ENCODE data around the gene SH2D3C. TPM values are rescaled to one million over a fixed set of nuclear protein-coding genes. Genes with fewer than 3 reads are reported as not detected.
"Not testable (repeated sequence)": the region's sequence is repeated elsewhere in the genome, so short reads cannot be mapped to it uniquely, and the experiment has no call there.

Gene SH2D3C
- total RNA-seq, 1 experiment from 2014 or later: not detected

GRCh38 chr9:127785023-127785932 is 6.8 kb upstream of the SH2D3C start:
- H3K9me3 ChIP-seq (replicated peaks): no peaks in the 10 kb centered on the region
- H3K36me3 ChIP-seq: peaks cover 45% of the 10 kb centered on the region
- peak; percentile 81 to 83 for DNase-seq (ENCODE audit: low read depth in 1 of 2, low spot score in 2 of 2)
- H3K4me3 ChIP-seq: peak overlapping the region; percentile 99
- H3K27me3 ChIP-seq (replicated peaks): no peaks in the 10 kb centered on the region
- H3K27ac ChIP-seq: no peak overlapping the region; the same call in 1 of the 2 replicates
- H3K4me1 ChIP-seq (replicated peaks): peaks cover 8% of the 10 kb centered on the region

GRCh38 chr9:127783111-127784008 is 4.9 kb upstream of the SH2D3C start:
- H3K27me3 ChIP-seq (replicated peaks): no peaks in the 10 kb centered on the region

GRCh38 chr9:127781806-127782205 is 3.3 kb upstream of the SH2D3C start:
- Histone ChIP-seq H3K4me1 (replicated peaks) (peaks cover 4% of the 10 kb centered on the region; the same call in 1 of the 2 replicates), H3K27ac (no peak overlapping the region), H3K36me3 (peaks cover 10% of the 10 kb centered on the region), H3K9me3 (replicated peaks) (no peaks in the 10 kb centered on the region), H3K27me3 (replicated peaks) (no peaks in the 10 kb centered on the region), H3K4me3 (no peak overlapping the region)
- no peak for DNase-seq (ENCODE audit: low read depth in 1 of 2, low spot score in 2 of 2)

More at GRCh38 chr9:127783111-127784008, 4.9 kb upstream of the SH2D3C start:
- Histone ChIP-seq H3K4me1 (replicated peaks) (peaks cover 8% of the 10 kb centered on the region), H3K36me3 (peaks cover 26% of the 10 kb centered on the region), H3K9me3 (replicated peaks) (no peaks in the 10 kb centered on the region), H3K27ac (no peak overlapping the region), H3K4me3 (no peak overlapping the region)
- DNase-seq (ENCODE audit: low read depth in 1 of 2, low spot score in 2 of 2): no peak

- DNase-seq (ENCODE audit: low read depth in 1 of 2, low spot score in 2 of 2); H3K27ac ChIP-seq; H3K4me1 ChIP-seq (replicated peaks); H3K27me3 ChIP-seq (replicated peaks); H3K36me3 ChIP-seq; H3K4me3 ChIP-seq; H3K9me3 ChIP-seq (replicated peaks): not testable (repeated sequence)
Observed at GRCh38 chr9:127780909-127781308, 2.4 kb upstream of the SH2D3C start.

GRCh38 chr9:127780126-127780885 is 1.8 kb upstream of the SH2D3C start:
- Histone ChIP-seq H3K36me3 (no peaks in the 10 kb centered on the region), H3K27ac (no peak overlapping the region), H3K4me3 (no peak overlapping the region), H3K9me3 (replicated peaks) (no peaks in the 10 kb centered on the region), H3K27me3 (replicated peaks) (no peaks in the 10 kb centered on the region), H3K4me1 (replicated peaks) (peaks cover 4% of the 10 kb centered on the region; the same call in 1 of the 2 replicates)
- DNase-seq (ENCODE audit: low read depth in 1 of 2, low spot score in 2 of 2): no peak

GRCh38 chr9:127779136-127779981 is 893 bp upstream of the SH2D3C start:
- Histone ChIP-seq H3K27ac (no peak overlapping the region), H3K4me1 (replicated peaks) (no peaks in the 10 kb centered on the region), H3K27me3 (replicated peaks) (no peaks in the 10 kb centered on the region), H3K4me3 (no peak overlapping the region), H3K9me3 (replicated peaks) (no peaks in the 10 kb centered on the region), H3K36me3 (no peaks in the 10 kb centered on the region)
- no peak for DNase-seq (ENCODE audit: low read depth in 1 of 2, low spot score in 2 of 2)

- Histone ChIP-seq H3K27me3 (replicated peaks) (no peaks in the 10 kb centered on the region), H3K4me3 (no peak overlapping the region), H3K9me3 (replicated peaks) (no peaks in the 10 kb centered on the region), H3K4me1 (replicated peaks) (no peaks in the 10 kb centered on the region), H3K27ac (no peak overlapping the region), H3K36me3 (no peaks in the 10 kb centered on the region)
- DNase-seq (ENCODE audit: low read depth in 1 of 2, low spot score in 2 of 2): no peak
Observed at GRCh38 chr9:127777368-127777980, 992 bp downstream of the SH2D3C start.

- Histone ChIP-seq H3K27ac (no peak overlapping the region), H3K9me3 (replicated peaks) (no peaks in the 10 kb centered on the region)
- no peak for DNase-seq (ENCODE audit: low read depth in 1 of 2, low spot score in 2 of 2)
Observed at GRCh38 chr9:127776924-127777289, 1.6 kb downstream of the SH2D3C start.

GRCh38 chr9:127776195-127776923 is 2.1 kb downstream of the SH2D3C start:
- H3K27ac ChIP-seq: no peak overlapping the region
- H3K4me3 ChIP-seq: no peak overlapping the region
- H3K9me3 ChIP-seq (replicated peaks): no peaks in the 10 kb centered on the region
- no peaks in the 10 kb centered on the region for H3K4me1 ChIP-seq (replicated peaks)
- DNase-seq (ENCODE audit: low read depth in 1 of 2, low spot score in 2 of 2): no peak
- no peaks in the 10 kb centered on the region for H3K27me3 ChIP-seq (replicated peaks)
- H3K36me3 ChIP-seq: no peaks in the 10 kb centered on the region

More at GRCh38 chr9:127776924-127777289, 1.6 kb downstream of the SH2D3C start:
- no peak overlapping the region for H3K4me3 ChIP-seq
- no peaks in the 10 kb centered on the region for H3K4me1 ChIP-seq (replicated peaks)
- no peaks in the 10 kb centered on the region for H3K27me3 ChIP-seq (replicated peaks)
- no peaks in the 10 kb centered on the region for H3K36me3 ChIP-seq

GRCh38 chr9:127773981-127774380 is 4.5 kb downstream of the SH2D3C start:
- H3K4me1 ChIP-seq (replicated peaks): peaks cover 7% of the 10 kb centered on the region
- H3K27me3 ChIP-seq (replicated peaks): no peaks in the 10 kb centered on the region
- H3K9me3 ChIP-seq (replicated peaks): no peaks in the 10 kb centered on the region
- H3K36me3 ChIP-seq: no peaks in the 10 kb centered on the region
- no peak for DNase-seq (ENCODE audit: low read depth in 1 of 2, low spot score in 2 of 2)
- H3K4me3 ChIP-seq: no peak overlapping the region
- H3K27ac ChIP-seq: no peak overlapping the region

GRCh38 chr9:127773272-127773671 is 5.2 kb downstream of the SH2D3C start:
- Histone ChIP-seq H3K36me3 (no peaks in the 10 kb centered on the region), H3K4me3 (no peak overlapping the region), H3K27me3 (replicated peaks) (no peaks in the 10 kb centered on the region), H3K27ac (no peak overlapping the region), H3K9me3 (replicated peaks) (no peaks in the 10 kb centered on the region), H3K4me1 (replicated peaks) (peaks cover 7% of the 10 kb centered on the region)
- DNase-seq (ENCODE audit: low read depth in 1 of 2, low spot score in 2 of 2): no peak

- peaks cover 7% of the 10 kb centered on the region for H3K4me1 ChIP-seq (replicated peaks)
- no peaks in the 10 kb centered on the region for H3K27me3 ChIP-seq (replicated peaks)
- no peaks in the 10 kb centered on the region for H3K36me3 ChIP-seq
- DNase-seq (ENCODE audit: low read depth in 1 of 2, low spot score in 2 of 2): no peak
- H3K27ac ChIP-seq: no peak overlapping the region
- H3K9me3 ChIP-seq (replicated peaks): no peaks in the 10 kb centered on the region
- H3K4me3 ChIP-seq: no peak overlapping the region
Observed at GRCh38 chr9:127772603-127773002, 5.9 kb downstream of the SH2D3C start.
